Panc1 (cell line): ENCODE data around the gene CYB5R3. TPM values are rescaled to one million over a fixed set of nuclear protein-coding genes. Genes with fewer than 3 reads are reported as not detected.
"Not testable (repeated sequence)": the region's sequence is repeated elsewhere in the genome, so short reads cannot be mapped to it uniquely, and the experiment has no call there.

Experiments used
- ATAC-seq: fragments of 200-7000 bp; cut with Tn5 transposase; 2 replicates; pipeline ENCODE4 v1.9.1; 2020; ENCODE audit warnings: mild to moderate bottlenecking, moderate library complexity
- BruUV-seq: library from RNA; stranded (reverse); fragments of 400-500 nt; replicated peaks from 2 replicates; lab custom pipeline; 2021; lab: Mats Ljungman, UMichigan
- CTCF ChIA-PET: fragments of 300-600 bp; sonication (Branson Sonifier 250); formaldehyde crosslinking; loops from one replicate; lab custom pipeline; 2022; ENCODE audit warnings: antibody characterized with exemption; lab: Charles Lee
- POLR2A ChIA-PET: fragments of 300-600 bp; sonication (Branson Sonifier 250); formaldehyde crosslinking; loops from one replicate; lab custom pipeline; 2022; ENCODE audit warnings: antibody characterized with exemption; lab: Charles Lee
- DNase-seq: peaks from one replicate; pipeline ENCODE4 v3.0.0-alpha.2; 2010; ENCODE audit warnings: low read depth, low spot score
- H3K27ac ChIP-seq: 2 replicates; pipeline ENCODE4 v1.5.1; 2011; ENCODE audit warnings: mild to moderate bottlenecking, low read length, inconsistent platforms
- H3K27me3 ChIP-seq: fragments of 200-500 bp; sonication (Bioruptor generic); 2 replicates; pipeline ENCODE4 v1.6.0; 2014; ENCODE audit warnings: low read length, inconsistent platforms; ENCODE audit not compliant: control insufficient read depth, insufficient read depth
- H3K36me3 ChIP-seq: fragments of 200-500 bp; sonication (Bioruptor generic); 2 replicates; pipeline ENCODE4 v1.5.1; 2014; ENCODE audit warnings: inconsistent platforms, mild to moderate bottlenecking, low read length, moderate library complexity; ENCODE audit not compliant: control insufficient read depth, insufficient read depth
- H3K4me1 ChIP-seq: 2 replicates; pipeline ENCODE4 v1.5.1; 2011; ENCODE audit warnings: inconsistent platforms, mild to moderate bottlenecking, low read length, moderate library complexity; ENCODE audit not compliant: control insufficient read depth, insufficient read depth
- H3K4me3 ChIP-seq, 2 experiments: 2 replicates each; pipeline ENCODE4 v1.5.1; 2011 to 2012; ENCODE audit warnings: low read depth in 2 of 2, low read length in 2 of 2, mild to moderate bottlenecking in 2 of 2, inconsistent platforms in 1 of 2, moderate library complexity in 1 of 2
- H3K9me3 ChIP-seq: fragments of 200-500 bp; sonication (Bioruptor generic); 2 replicates; pipeline ENCODE4 v1.5.1; 2014; ENCODE audit warnings: low read depth, mild to moderate bottlenecking, inconsistent platforms, low read length, moderate library complexity; ENCODE audit not compliant: control insufficient read depth, insufficient read depth
- POLR2AphosphoS5 ChIP-seq: IDR thresholded peaks from 2 replicates; pipeline ENCODE4 v1.6.1; 2012; ENCODE audit warnings: mild to moderate bottlenecking, low read depth, low read length, moderate library complexity
- SIN3A ChIP-seq: IDR thresholded peaks from 2 replicates; pipeline ENCODE4 v1.6.1; 2012; ENCODE audit warnings: low read depth, mild to moderate bottlenecking, low read length, moderate library complexity, borderline replicate concordance; ENCODE audit not compliant: insufficient read depth
- TCF7L2 ChIP-seq: IDR thresholded peaks from 2 replicates; pipeline ENCODE4 v1.6.1; 2011; ENCODE audit warnings: mild to moderate bottlenecking, low read depth, low read length, inconsistent platforms
- in situ Hi-C: cut with HindIII; loops from 2 replicates; pipeline ENCODE4 v1.10.0; 2016; ENCODE audit warnings: low sequenced_read_pairs, low pct_unique_long_range_greater_than_20kb
- intact Hi-C: fragments of 100-400 bp; cut with micrococcal nuclease; formaldehyde crosslinking; loops from one replicate; pipeline ENCODE4 v1.10.0; 2022; ENCODE audit not compliant: unreplicated experiment
- total RNA-seq: library from RNA; stranded (reverse); gene quantifications from one replicate; pipeline ENCODE4 v1.2.1, GENCODE V29; 2021; ENCODE audit not compliant: unreplicated experiment
- TF ChIP-seq, protein P1 (sequence below), 2 experiments: IDR thresholded peaks; 2 replicates each; pipeline ENCODE4 v1.6.1; 2011 to 2012; ENCODE audit warnings: low read depth in 2 of 2, control low read depth in 1 of 2, low read length in 1 of 2, mild to moderate bottlenecking in 1 of 2, moderate library complexity in 1 of 2; ENCODE audit not compliant: insufficient read depth in 1 of 2
- TF ChIP-seq, protein P2 (sequence below): fragments of 450-650 bp; IDR thresholded peaks from 2 replicates; pipeline ENCODE4 v1.5.1; 2017; ENCODE audit warnings: mild to moderate bottlenecking

Gene CYB5R3
- total RNA-seq, 1 experiment from 2014 or later = 102 TPM

DNA sequence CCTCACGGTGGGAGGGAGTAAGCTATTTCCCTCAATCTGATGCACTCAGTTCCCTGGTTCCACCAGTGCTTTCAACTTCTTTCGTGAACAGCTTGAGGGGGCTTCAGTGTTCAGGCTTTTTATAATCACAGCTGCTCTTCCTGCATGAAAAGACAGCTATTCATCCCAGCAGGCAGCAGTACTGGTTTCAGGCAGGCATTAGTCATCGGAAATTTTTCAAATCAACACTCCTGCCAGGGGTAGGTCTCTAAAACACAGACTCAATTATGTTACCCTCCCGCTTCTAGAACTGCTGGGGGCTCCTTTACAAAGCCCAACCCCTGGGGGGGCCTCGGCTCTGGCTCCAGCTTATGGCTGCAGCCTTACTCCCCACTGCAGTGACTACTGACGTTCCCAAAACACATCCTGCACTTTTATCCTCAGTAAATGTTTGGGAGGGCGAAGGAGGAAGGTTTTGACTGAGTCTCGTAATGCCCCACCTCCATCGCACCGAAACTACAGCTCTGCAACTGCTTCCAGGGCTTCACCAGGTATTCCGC is 40.3 kb downstream of the CYB5R3 start:
- CTCF ChIA-PET = interaction anchor here (0.6 kb wide), 1 partner anchor 508 kb away, joined by 4 read pairs; no protein-coding TSS in a partner anchor
- no peak for DNase-seq
- no peak overlapping the region for H3K4me3 ChIP-seq

GRCh38 chr22:42608136-42608822 is 40.9 kb downstream of the CYB5R3 start:
- ATAC-seq (no peak), DNase-seq (no peak)
- Histone ChIP-seq H3K9me3 (no peaks in the 10 kb centered on the region), H3K4me3 (no peak overlapping the region), H3K27ac (peak overlapping the region; percentile 59), H3K36me3 (no peaks in the 10 kb centered on the region; the same call in 1 of the 2 replicates), H3K27me3 (no peaks in the 10 kb centered on the region), H3K4me1 (peaks cover 38% of the 10 kb centered on the region)
- intact Hi-C loops (no loop called here), in situ Hi-C loops (no loop called here)
- no peak for TF ChIP-seq TCF7L2
- TF ChIP-seq, protein P1, sequence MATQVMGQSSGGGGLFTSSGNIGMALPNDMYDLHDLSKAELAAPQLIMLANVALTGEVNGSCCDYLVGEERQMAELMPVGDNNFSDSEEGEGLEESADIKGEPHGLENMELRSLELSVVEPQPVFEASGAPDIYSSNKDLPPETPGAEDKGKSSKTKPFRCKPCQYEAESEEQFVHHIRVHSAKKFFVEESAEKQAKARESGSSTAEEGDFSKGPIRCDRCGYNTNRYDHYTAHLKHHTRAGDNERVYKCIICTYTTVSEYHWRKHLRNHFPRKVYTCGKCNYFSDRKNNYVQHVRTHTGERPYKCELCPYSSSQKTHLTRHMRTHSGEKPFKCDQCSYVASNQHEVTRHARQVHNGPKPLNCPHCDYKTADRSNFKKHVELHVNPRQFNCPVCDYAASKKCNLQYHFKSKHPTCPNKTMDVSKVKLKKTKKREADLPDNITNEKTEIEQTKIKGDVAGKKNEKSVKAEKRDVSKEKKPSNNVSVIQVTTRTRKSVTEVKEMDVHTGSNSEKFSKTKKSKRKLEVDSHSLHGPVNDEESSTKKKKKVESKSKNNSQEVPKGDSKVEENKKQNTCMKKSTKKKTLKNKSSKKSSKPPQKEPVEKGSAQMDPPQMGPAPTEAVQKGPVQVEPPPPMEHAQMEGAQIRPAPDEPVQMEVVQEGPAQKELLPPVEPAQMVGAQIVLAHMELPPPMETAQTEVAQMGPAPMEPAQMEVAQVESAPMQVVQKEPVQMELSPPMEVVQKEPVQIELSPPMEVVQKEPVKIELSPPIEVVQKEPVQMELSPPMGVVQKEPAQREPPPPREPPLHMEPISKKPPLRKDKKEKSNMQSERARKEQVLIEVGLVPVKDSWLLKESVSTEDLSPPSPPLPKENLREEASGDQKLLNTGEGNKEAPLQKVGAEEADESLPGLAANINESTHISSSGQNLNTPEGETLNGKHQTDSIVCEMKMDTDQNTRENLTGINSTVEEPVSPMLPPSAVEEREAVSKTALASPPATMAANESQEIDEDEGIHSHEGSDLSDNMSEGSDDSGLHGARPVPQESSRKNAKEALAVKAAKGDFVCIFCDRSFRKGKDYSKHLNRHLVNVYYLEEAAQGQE (IDR thresholded peaks at IDR 0.05; ENCODE audit: insufficient read depth in 1 of 2, low read depth in 2 of 2, low read length in 1 of 2) = no peak
- ChIA-PET POLR2A (interaction anchor here (0.7 kb wide), 1 partner anchor 40 kb away, joined by 4 read pairs; no protein-coding TSS in a partner anchor), CTCF (no interaction called here)
- no TSS peak for BruUV-seq

More for the DNA sequence above, 40.3 kb downstream of the CYB5R3 start:
- H3K9me3 ChIP-seq = no peaks in the 10 kb centered on the region
- no peaks in the 10 kb centered on the region; the same call in none of the 2 replicates for H3K36me3 ChIP-seq
- peak overlapping the region; percentile 59 for H3K27ac ChIP-seq
- in situ Hi-C loops = no loop called here
- H3K27me3 ChIP-seq = no peaks in the 10 kb centered on the region
- ATAC-seq = peak; percentile 69
- no peak for TF ChIP-seq SIN3A
- TF ChIP-seq, protein P2, sequence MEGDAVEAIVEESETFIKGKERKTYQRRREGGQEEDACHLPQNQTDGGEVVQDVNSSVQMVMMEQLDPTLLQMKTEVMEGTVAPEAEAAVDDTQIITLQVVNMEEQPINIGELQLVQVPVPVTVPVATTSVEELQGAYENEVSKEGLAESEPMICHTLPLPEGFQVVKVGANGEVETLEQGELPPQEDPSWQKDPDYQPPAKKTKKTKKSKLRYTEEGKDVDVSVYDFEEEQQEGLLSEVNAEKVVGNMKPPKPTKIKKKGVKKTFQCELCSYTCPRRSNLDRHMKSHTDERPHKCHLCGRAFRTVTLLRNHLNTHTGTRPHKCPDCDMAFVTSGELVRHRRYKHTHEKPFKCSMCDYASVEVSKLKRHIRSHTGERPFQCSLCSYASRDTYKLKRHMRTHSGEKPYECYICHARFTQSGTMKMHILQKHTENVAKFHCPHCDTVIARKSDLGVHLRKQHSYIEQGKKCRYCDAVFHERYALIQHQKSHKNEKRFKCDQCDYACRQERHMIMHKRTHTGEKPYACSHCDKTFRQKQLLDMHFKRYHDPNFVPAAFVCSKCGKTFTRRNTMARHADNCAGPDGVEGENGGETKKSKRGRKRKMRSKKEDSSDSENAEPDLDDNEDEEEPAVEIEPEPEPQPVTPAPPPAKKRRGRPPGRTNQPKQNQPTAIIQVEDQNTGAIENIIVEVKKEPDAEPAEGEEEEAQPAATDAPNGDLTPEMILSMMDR = no peak
- TF ChIP-seq, protein P1 (IDR thresholded peaks at IDR 0.05; ENCODE audit: insufficient read depth in 1 of 2, low read depth in 2 of 2, low read length in 1 of 2) = no peak
- no peak for TF ChIP-seq POLR2AphosphoS5
- TF ChIP-seq TCF7L2 = no peak
- H3K4me1 ChIP-seq = peaks cover 38% of the 10 kb centered on the region
- POLR2A ChIA-PET = no interaction called here
- BruUV-seq = no TSS peak
- intact Hi-C loops = no loop called here

- peaks cover 31% of the 10 kb centered on the region for H3K4me1 ChIP-seq
- H3K9me3 ChIP-seq, POLR2A ChIA-PET, H3K36me3 ChIP-seq, intact Hi-C loops, H3K4me3 ChIP-seq, BruUV-seq, H3K27me3 ChIP-seq, ATAC-seq, in situ Hi-C loops, H3K27ac ChIP-seq, CTCF ChIA-PET, DNase-seq: not testable (repeated sequence)
Observed at GRCh38 chr22:42607641-42608040, 41.6 kb downstream of the CYB5R3 start.
